ENCODE data around the gene AP1AR.
"Not testable (repeated sequence)": the region's sequence is repeated elsewhere in the genome, so short reads cannot be mapped to it uniquely, and the experiment has no call there.

AP1AR gene

DNA sequence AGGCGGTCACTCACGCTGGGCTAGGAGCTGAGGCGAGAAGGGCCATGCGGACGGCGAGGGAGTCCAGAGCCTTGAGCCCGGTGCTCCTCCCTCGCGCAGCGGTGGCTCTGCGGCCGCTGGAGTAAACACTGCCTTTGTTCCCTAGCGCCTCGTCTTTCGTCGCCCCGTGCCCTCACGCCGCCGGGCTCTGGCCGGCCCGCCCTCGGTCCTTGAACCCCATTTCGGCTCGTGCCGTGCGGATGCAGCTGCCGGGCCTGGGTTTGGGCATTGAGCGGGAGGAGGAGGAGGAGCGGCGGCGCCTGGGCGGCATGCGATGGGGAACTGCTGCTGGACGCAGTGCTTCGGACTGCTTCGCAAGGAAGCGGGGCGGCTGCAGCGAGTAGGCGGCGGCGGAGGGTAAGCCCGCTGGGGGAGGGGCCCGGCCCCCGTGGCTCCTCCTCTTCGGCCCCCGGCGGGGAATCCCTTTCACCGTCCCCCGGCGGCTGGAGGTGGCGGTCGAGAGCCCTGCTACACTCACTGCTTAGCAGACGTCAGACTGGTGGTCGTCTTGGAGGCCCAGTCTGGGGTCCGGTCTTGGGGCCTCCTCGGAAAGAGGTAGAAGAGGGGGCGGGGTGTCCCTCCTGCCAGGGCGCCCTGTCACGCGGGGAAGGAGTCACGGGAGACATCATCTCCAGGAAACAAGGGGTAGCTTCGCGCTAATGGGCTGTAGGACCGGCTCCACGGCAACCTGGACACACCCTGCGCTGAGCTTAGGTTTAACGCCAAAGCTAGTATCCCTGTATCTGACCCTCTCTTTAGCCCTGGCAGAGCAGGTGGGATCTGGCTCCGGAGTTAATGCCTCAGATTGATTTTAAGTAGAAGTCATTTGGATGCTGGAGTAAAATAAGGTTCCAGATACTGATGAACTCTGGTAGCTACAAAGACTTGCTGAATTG is at the start of gene AP1AR:
AP1AR (plus strand) TSS at position 9 of the 935 bp plus-strand sequence; CDS start at position 314, 305 bp downstream.
- peak; percentile 54 to 64 (median 62) for DNase-seq

DNA sequence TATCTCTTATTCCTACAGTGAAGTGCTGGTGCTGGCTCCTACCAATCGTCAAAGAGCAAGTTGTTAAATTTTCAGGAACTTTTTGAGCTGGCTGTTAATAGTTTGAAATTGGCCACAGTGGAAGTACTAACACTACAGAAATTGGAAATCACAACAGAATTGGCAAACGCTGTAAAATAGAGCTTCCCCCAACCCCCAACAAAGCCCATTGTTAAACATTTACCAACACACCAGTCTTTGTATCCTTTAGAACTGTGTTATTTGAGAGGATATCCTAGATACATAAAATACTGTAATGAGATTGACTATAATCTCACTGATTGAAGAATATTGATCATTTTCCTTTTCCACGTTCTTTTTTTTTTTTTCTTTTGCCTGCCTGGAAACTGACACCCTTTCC is 49.0 kb upstream of the AP1AR start:
- no peak for DNase-seq

DNA sequence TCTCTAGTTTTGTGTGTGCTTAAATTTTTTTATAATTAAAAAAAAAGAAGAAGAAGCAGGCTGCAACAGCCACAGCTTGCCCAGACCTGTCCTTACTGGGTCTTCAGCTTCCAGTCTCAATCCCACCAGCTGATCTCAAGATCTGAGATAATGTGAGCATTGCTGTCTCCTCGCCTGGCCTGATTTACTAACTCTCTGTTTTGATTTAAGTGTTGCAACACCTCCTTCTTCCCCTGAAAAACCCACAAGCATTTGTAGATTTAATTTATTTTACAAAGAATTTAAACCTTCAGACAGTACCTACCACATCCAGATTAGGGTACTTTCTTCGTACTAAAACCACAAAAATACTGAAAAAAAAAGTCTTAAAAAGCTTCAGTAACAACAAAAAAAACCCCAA is 48.3 kb upstream of the AP1AR start:
- no peak for DNase-seq

GRCh38 chr4:112184438-112184837 is 47.1 kb upstream of the AP1AR start:
- DNase-seq: no peak

DNA sequence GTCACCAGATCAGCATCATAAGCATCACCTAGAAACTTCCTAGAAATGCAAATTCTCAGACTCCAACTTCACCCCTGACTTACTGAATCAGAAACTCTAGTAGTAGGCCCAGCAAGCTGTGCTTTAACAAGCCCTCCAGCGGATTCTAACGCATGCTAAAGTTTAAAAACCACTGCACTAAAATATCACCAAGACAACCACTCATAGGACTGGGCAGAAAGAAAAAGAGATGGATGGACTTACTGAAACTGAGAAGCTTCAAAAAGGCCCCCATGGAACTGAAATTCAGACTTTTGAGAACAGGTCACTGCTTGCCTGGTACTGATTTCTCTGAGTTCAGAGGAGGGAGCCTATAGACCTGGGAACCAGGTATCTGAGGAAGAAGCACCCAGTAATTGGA is 46.3 kb upstream of the AP1AR start:
- no peak for DNase-seq

DNA sequence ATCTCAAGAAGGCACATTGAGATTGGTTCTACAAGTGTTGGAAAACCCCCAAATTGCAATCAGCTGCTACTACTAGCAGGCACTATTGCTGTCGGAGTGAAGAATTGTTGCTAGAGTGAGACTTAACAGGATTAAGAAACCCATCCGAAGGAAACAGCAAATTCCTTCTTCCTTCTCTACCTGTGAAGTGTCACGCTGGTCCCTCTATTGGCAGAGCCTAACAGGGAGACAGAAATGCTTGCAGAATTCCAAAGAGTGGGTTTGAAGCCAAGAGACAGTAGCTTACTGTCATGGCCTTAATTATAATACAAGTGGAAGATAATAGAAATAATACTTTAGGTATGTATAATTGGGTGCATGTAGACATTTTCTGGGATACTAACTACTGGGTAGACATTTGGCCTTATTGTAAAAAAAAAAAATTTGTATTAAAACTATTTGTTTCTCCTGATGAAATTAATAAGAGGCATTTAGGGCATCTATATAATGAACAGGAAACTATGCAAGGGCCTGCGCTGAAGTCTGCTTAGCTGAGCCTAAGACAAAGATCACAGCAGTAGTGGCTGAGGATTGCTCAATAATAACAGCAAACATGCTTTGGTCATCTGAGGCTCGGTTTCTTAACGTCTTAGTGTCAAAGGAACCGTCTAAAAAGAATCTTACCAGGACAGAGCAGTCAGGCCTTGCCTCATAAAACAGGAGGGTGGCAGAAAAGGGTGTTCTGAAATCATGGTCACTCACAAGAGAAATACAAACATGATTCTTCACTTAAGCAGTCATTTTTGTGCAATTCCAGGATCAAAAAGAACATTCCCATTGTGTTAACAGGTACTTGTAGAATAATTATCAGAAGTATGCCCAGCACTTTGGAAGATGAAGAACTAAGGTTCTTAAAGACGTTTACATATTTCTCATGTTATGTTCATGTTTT is 45.6 kb upstream of the AP1AR start:
- DNase-seq: no peak

GRCh38 chr4:112189754-112190153 is 41.8 kb upstream of the AP1AR start:
- DNase-seq: no peak

DNA sequence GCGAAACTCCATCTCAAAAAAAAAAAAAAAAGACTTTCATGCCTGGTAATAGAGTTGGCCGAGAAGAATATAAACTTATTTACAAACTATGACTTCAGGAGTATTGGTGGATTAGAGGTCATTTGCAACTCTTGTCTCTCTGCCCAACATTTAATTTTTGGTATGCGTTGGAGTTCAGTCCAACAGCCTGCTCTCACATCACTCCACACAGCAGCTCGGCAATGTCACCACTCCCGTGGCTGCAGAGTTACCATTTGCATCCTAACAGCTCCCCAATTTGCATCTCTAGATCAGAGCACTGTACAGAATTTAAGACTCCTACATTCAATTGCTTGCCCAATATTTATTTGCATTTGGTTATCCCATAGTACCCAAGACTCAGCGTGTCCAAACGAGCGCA is 40.9 kb upstream of the AP1AR start:
- no peak for DNase-seq

GRCh38 chr4:112196461-112196860 is 35.1 kb upstream of the AP1AR start:
- no peak for DNase-seq

DNA sequence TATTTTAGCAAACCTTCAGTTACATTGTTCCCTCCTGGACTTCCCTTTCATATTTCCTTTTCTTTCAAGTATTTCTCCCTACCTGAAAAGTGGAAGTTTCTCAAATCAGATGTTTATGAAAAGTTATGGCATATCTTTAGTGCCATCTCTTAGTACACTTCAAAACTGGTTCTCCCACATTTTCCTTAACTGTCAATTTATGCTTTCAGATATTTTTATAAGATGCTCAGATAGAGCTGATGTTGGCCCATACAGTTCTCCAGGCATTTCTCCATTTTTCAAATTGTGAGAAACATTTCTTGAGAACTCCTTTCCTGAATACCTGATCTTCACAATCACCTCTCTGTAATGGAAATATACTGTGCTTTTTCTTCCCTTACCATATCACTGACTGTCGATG is 32.5 kb upstream of the AP1AR start:
- DNase-seq: no peak

GRCh38 chr4:112201915-112202505 is 29.6 kb upstream of the AP1AR start:
- no peak for DNase-seq

GRCh38 chr4:112203593-112203992 is 28.0 kb upstream of the AP1AR start:
- no peak for DNase-seq

DNA sequence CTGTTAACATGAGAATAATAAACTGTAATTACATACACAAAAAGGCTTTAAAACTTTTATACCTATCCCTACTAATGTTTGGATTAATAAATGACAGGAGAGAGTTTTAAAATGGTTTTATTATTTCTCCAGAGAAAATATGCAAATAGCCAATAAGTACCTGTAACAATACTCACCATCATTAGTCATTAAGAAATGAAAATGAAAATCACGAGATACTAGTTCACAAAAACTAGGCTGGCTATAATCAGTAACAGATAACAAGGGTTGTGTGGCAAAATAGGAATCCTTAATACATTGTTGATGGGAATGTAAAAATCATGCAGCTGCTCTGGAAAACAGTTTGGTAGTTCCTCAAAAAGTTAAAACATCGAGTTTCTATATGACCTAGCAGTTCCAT is 25.2 kb upstream of the AP1AR start:
- DNase-seq: no peak

- not testable (repeated sequence) for DNase-seq
Observed at GRCh38 chr4:112208137-112209095, 23.2 kb upstream of the AP1AR start.

DNA sequence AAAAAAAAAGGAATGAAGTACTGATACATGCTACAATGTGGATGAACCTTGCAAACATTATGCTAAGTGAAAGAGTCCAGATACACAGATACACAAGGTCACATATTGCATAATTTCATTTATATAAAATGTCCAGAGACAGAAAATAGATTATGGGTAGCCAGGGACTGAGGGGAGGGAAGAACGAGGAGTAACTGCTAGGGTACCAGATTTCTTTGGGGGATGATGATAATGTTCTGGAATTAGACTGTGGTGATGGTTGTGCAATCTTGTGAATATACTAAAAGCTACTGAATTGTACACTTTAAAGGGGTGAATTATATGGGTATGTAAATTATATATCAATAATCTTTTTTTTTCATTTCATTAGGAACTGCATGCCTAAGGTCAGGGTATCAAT is 20.8 kb upstream of the AP1AR start:
- DNase-seq: no peak

- DNase-seq: no peak
Observed at GRCh38 chr4:112213091-112213490, 18.5 kb upstream of the AP1AR start.

- no peak for DNase-seq
Observed at GRCh38 chr4:112213856-112214255, 17.7 kb upstream of the AP1AR start.

GRCh38 chr4:112214390-112215264 is 17.0 kb upstream of the AP1AR start:
- DNase-seq: no peak

- no peak for DNase-seq
Observed at GRCh38 chr4:112219826-112220366, 11.7 kb upstream of the AP1AR start.

- DNase-seq: no peak
Observed at GRCh38 chr4:112222219-112222955, 9.2 kb upstream of the AP1AR start.
